GM21723 (cell line): ENCODE measurements around the gene IP6K2.
"Not testable (repeated sequence)": the region's sequence is repeated elsewhere in the genome, so short reads cannot be mapped to it uniquely, and the experiment has no call there.

Source experiments
- ATAC-seq: cut with Tn5 transposase; IDR thresholded peaks from one replicate; pipeline ENCODE4 v1.9.1; 2021; ENCODE audit warnings: mild to moderate bottlenecking, moderate library complexity; ENCODE audit not compliant: unreplicated experiment

The IP6K2 gene, protein sequence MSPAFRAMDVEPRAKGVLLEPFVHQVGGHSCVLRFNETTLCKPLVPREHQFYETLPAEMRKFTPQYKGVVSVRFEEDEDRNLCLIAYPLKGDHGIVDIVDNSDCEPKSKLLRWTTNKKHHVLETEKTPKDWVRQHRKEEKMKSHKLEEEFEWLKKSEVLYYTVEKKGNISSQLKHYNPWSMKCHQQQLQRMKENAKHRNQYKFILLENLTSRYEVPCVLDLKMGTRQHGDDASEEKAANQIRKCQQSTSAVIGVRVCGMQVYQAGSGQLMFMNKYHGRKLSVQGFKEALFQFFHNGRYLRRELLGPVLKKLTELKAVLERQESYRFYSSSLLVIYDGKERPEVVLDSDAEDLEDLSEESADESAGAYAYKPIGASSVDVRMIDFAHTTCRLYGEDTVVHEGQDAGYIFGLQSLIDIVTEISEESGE

DNA sequence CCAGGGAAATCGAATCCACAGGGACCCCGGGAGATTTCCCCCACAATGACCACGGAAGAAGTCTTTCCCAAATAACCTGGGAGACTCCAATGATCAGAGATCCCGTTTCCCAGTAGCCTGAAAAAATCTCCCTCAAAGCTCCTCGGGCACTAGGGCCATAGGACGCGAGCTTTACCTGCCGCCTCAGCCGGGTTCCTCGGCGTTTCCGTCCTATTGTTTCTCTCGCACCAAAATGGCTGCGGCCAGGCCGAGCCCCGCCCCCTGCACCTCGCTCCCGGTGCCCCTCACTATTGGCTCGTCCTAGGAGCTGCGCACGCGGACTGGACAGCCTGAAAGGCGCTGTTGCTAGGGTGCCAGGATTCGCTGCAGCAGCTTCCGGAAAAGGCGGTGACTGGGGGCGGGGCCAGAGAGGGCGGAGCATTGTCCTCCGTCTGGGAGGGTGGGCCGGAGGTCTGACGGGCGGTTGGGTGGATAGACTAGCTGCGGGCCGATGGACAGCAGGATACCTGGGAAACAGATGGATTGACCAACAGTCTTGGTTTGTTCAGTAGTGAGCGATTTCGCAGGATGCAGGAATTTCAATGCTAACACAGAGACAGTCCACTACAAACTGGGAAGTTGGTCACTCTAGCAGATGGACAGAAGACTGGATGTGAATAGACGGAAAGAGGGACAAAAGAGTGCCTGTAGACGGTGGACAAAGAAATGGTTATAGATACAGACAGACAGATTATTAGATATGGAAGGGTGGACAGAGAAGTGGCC lies at the start of gene IP6K2:
IP6K2 (minus strand) TSS at position 240 of the 765 bp plus-strand sequence. CDS start 21,930 bp downstream, outside the sequence.
- peak; percentile 97 for ATAC-seq

- no peak for ATAC-seq
These were observed 48.4 kb upstream of the IP6K2 start for GRCh38 chr3:48765376-48765775.

DNA sequence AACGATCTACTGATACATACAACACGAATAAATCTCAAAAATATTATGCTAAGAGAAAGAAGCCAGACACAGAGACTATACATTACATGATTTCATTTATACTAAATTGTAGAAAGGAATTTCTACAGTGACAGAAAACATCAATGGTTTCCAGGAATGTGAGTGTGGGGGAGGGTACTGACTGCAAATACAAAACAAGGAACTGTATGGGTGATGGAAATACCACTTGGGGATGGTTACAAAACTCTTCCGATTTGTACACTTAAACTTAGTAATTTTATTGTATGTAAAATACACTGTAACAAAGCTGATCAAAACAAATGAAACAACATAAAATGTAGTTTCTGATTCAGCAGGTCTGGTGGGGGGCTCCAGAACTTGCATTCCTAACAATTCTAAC lies 45.8 kb upstream of the IP6K2 start:
- ATAC-seq: no peak

DNA sequence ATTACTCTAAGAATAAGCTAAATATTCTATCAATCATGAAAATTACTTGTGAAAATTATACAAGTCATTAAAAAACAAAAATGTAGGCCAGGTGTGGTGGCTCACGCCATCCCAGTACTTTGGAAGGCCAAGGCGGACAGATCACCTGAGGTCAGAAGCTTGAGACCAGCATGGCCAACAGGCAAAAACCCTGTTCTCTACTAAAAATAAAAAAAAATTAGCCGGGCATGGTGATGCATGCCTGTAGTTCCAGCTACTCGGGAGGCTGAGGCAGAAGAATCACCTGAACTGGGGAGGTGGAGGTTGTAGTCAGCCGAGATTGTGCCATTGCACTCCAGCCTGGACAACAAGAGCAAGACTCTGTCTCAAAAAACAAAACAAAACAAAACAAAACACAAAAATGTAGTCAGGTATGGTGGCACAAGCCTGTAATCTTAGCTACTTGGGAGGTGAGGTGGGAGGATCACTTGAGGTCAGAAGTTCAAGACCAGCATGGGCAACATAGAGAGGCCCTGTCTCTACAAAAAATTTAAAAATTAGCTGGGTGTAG lies 43.0 kb upstream of the IP6K2 start:
- not testable (repeated sequence) for ATAC-seq

- ATAC-seq: not testable (repeated sequence)
These were observed 42.5 kb upstream of the IP6K2 start for GRCh38 chr3:48759531-48759930.

- no peak for ATAC-seq
These were observed 42.0 kb upstream of the IP6K2 start for GRCh38 chr3:48759071-48759470.

DNA sequence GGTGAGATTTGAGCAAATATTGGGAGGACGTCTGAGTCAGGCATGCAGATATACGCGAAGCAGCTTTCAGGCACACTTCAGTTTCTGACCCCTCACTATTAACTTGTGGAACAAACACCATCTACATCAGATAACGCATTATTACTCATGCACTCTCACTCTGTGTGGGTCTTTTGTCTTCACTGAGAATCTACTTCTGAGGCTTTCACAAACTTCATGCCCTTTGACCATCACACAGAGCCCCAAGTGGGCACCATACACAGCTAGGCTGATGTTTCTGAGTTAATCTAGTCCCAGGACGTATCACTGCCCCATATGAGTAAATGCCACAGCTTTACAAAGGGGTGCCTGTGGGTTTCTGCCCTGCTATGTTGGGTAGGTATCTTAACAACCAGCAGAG lies 39.6 kb upstream of the IP6K2 start:
- ATAC-seq: no peak

DNA sequence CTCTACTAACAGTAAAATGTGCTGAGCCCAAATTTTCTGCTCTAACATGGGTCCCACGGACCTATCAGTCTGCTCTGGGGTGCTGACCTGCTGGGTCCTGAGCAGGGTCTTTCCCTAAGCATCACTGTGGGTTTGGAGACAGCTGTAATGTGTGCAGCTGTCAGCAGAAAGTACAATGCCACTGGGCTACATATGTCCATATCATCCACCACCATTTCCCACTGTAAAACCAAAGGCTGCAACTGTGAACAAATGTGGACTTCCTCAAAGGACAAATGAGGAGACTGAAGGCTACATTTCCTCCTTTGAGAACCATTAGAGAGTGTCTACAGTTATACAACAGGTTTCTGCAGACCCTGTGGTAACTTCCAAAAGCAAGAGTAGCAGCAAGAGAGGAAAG lies 33.8 kb upstream of the IP6K2 start:
- no peak for ATAC-seq

- no peak for ATAC-seq
These were observed 31.7 kb upstream of the IP6K2 start for GRCh38 chr3:48748754-48749153.

DNA sequence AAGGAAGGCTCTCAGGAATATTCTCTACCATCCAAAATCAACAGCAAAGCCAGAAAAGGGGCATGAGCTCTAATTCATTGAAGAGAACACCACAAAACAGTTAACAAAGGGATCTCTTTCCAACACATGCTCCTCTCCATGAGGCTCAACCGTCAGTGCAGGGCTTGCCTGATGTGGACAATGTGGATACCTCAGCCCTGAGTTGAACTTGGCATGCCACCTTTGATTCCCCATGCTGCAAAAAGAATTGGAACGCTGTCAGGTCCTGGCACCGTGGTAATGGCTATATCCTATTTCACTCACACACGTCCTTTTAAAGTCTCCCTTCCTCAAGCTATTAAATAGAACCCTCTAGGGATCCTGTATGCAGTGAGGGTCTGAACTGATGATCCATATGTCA lies 30.7 kb upstream of the IP6K2 start:
- ATAC-seq: no peak

DNA sequence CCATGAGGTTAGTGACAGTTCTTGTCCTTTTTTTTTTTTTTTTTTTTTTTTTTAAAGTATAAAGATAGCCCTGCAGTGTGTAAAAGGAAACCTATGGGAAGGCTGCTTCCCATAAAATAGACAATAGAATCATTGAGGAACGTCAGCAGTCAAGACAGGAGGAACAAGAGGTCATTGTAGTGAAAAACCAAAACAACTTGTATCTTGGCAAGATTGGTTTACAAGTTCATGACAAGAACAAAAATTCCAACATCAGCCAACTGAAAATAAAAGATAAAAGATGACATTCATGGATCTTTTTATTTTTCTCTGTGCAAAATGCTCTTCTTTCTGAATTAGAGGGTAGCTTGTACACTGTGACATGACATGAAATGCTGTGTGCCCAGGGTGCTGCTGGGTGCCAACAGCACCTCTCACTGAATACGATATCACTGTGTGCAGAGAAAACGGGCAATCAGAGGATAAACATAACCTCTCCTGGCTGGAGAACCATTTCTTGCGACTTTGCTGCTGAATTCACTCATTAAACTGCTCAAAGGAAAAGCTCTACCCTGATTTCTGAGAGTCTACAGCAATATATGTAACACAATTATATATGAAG lies 30.1 kb upstream of the IP6K2 start:
- ATAC-seq: no peak

DNA sequence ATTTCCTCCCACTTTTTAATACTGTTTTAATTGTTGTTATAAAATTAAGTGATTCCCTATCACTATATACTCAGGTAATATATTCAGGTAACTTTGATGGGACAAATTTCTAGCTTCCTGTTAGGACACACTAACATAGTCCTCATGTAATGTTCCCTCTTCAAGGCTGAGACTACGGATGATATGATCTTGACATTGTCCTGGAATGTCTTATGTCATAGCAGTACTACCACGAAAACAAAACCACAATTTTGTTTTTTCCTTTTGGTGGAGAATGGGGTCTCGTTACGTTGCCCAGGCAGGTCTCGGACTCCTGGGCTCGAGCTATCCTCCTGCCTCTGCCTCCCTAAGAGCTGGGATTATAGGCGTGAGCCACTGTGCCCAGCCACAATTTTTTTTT lies 26.8 kb upstream of the IP6K2 start:
- ATAC-seq: no peak

DNA sequence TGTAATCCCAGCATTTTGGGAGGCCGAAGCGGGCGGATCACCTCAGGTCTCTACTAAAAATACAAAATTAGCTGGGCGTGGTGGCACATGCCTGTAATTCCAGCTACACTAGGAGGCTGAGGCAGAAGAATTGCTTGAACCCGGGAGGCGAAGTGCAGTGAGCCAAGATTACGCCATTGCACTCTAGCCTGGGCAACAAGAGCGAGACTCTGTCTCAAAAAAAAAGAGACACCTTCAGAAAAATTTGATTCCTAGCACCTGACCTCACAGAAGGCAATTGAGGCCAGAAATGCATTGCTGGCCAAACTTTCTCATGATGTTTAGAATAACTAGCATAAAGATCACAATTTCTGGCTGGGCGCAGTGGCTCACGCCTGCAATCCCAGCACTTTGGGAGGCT lies 24.2 kb upstream of the IP6K2 start:
- not testable (repeated sequence) for ATAC-seq

GRCh38 chr3:48739955-48740823 lies 23.2 kb upstream of the IP6K2 start:
- peak; percentile 65 for ATAC-seq

GRCh38 chr3:48739617-48739954 lies 22.6 kb upstream of the IP6K2 start:
- peak; percentile 19 for ATAC-seq

DNA sequence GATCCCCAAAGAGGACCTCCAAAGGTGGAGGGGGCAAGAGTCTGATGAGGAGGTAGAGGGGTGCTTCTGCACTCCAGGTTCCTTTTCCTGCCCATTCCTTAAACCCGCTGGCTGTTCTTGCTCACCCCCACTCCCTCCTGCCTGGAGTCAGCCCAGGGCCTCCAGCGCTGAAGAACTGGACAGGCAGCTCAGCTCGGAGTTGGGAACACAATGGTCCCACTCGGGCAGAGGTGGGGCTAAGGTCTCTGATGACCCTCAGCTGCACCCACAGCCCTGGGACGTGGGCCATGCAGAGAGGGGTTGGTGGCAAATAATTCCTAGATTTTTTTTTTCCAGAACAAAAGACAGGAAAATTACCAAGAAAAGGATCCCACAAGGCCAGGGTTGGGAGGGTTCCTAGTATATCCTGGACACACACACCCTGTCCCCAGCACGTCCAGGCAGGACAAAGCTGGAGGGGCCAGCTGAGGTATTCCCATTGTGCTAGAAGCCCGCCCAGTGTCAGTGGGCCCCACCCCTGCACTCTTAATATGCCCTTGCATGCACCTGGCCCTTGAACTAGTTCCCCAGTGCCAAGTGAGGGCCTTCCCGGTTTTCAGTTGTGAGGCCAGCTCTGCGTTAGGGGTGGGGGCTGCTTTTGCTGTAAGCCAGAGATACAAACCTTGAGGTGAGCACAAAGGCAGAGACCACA lies 22.1 kb upstream of the IP6K2 start:
- ATAC-seq: no peak

- ATAC-seq: no peak
These were observed 21.1 kb upstream of the IP6K2 start for GRCh38 chr3:48738144-48738536.

DNA sequence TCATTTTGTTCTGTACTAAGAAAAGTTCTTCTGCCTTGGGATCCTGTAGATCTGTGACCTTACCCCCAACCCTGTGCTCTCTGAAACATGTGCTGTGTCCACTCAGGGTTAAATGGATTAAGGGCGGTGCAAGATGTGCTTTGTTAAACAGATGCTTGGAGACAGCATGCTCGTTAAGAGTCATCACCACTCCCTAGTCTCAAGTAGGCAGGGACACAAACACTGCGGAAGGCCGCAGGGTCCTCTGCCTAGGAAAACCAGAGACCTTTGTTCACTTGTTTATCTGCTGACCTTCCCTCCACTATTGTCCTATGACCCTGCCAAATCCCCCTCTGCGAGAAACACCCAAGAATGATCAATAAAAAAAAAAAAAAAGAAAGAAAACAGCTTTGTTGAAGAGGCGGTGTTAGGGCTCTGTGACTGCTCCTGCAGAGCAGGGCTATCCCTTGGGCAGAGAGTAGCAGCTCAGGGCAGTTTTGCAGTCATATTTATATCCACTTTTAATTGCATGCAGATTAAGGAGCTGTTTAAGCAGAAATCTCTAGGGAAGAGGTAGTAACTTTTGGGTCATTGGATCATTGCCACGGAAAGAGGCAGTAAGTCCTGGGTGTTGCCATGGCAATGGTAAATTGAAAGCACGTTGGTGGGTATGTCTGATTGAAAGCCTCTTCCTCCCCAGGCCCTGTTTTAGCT lies 18.2 kb upstream of the IP6K2 start:
- not testable (repeated sequence) for ATAC-seq

- not testable (repeated sequence) for ATAC-seq
These were observed 17.5 kb upstream of the IP6K2 start for GRCh38 chr3:48734541-48734940.
